NCI-H187 treated with DMSO at 0.1 percent for 48 hours (cell line): Measurements from ENCODE around the gene TSPAN33.
"Not testable (repeated sequence)": the region's sequence is repeated elsewhere in the genome, so short reads cannot be mapped to it uniquely, and the experiment has no call there.

Experiments
- DNase-seq: peaks from one replicate; lab custom pipeline; 2025; lab: John Stamatoyannopoulos, UW

The TSPAN33 gene

DNA sequence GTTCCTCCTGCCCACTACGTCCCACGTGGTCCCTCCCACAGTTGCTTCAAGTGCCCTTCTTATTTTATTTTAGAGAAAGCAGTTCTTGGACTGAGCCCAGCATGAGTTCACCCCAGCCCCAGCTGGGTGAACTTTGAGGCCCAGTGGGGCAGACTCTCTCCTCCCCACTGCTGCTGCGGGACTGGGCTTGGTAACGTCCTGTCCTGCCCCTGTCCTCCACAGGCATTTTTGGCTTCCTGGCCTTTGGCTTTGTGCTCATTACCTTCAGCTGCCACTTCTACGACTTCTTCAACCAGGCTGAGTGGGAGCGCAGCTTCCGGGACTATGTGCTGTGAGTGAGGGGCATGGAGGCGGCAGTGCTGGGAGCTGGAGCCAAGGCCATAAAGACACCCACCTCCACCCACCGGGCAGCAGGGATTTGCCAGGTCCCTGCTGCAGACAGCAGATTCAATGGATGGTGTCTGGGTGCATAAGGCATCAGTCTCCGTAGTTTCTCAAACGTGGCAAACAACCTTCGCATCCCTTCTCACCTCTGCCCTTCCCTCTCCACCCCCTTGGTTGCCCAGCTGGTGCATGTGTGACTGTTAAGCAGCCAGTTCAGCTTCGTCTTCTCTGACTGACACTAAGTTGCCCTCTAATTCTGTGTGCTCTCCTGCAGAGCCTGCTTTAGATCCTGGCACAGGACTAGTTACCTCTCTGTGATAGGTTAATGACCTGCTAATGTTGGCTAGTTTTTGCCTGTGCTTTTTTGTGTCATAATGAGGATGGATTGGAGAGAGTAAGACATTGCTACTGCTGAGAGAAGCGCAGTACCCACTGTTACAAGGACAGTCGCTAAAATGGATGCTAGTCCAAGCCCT, 64.8 kb downstream of the TSPAN33 start:
- no peak for DNase-seq

DNA sequence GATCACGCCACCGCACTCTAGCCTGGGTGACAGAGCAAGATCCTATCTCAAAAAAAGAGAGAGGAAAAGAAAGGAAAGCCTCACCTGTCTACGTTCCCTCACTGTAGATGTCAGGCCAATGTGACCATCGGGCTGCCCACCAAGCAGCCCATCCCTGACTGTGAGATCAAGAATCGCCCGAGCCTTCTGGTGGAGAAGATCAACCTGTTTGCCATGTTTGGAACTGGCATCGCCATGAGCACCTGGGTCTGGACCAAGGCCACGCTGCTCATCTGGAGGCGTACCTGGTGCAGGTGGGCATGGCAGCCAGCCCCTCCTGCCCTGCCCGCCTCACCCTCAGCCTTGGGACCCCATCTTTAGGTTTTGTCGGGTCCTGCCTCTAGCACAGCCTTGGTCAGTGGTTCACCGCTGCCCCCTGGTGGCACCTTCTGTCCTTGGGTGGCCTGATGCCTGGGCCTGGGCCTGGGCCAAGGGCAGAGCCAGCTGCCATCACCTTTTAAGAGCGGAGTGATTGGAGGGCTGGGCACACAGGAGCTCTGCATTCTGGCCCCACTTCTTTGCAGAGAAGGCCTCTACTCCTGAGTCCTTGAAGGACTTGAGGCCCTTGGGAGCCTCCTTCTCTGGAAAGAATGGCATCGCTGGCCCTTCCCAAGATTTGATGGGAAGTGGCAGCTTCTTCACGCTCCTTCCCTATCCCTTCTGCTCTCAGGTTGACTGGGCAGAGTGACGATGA, 65.9 kb downstream of the TSPAN33 start:
- no peak for DNase-seq

DNA sequence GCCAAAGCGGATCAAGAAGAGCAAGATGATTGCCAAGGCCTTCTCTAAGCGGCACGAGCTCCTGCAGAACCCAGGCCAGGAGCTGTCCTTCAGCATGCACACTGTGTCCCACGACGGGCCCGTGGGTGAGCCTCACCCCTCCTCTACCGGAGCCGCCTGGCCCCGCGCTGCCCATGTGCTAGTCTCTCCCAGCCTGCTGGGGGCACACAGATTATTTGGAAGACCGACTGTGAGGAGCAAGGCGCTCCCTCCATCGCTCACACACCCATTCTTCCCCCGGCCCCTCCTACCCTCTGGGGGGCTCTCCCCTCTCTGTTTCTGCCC, 66.4 kb downstream of the TSPAN33 start:
- DNase-seq = no peak

DNA sequence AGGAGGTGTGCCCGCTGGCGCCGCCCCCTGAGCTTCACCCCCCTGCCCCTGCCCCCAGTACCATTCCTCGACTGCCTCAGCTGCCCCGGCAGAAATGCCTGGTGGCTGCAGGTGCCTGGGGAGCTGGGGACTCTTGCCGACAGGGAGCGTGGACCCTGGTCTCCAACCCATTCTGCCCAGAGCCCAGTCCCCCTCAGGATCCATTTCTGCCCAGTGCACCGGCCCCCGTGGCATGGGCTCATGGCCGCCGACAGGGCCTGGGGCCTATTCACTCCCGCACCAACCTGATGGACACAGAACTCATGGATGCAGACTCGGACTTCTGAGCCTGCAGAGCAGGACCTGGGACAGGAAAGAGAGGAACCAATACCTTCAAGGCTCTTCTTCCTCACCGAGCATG, 67.6 kb downstream of the TSPAN33 start:
- no peak for DNase-seq

DNA sequence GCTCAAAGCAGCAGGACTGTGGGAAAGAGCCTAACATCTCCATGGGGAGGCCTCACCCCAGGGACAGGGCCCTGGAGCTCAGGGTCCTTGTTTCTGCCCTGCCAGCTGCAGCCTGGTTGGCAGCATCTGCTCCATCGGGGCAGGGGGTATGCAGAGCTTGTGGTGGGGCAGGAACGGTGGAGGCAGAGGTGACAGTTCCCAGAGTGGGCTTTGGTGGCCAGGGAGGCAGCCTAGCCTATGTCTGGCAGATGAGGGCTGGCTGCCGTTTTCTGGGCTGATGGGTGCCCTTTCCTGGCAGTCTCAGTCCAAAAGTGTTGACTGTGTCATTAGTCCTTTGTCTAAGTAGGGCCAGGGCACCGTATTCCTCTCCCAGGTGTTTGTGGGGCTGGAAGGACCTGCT, 68.1 kb downstream of the TSPAN33 start:
- DNase-seq = no peak

DNA sequence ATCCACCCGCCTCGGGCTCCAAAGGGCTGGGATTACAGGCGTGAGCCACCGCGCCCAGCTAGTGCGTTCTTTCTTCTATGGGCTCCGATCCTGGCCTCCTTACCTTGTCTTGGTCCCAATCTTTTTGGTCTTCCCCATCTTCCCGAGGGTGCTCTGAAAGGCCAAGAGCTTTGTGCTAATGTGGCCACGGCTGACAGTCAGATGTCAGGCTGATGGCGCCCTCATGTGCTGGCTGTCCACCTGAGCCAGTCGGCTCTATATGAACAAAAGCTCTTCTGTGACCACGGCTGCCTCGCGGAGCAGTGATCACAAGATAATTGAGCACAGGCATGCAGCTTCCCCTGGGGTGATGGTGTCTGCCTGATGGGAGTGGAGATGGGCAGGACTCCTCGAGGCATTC, 69.3 kb downstream of the TSPAN33 start:
- DNase-seq = no peak

DNA sequence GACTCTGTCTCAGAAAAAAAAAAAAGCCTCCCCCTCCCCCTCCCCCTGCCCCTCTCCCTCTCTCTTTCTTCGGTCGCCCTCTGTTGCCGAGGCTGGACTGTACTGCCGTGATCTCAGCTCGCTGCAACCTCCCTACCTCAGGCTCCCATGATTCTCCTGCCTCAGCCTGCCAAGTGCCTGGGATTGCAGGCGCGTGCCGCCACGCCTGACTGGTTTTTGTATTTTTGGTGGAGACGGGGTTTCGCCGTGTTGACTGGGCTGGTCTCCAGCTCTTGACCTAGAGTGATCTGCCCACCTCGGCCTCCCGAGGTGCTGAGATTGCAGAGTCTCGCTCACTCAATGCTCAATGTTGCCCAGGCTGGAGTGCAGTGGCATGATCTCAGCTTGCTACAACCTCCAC, 71.2 kb downstream of the TSPAN33 start:
- not testable (repeated sequence) for DNase-seq

DNA sequence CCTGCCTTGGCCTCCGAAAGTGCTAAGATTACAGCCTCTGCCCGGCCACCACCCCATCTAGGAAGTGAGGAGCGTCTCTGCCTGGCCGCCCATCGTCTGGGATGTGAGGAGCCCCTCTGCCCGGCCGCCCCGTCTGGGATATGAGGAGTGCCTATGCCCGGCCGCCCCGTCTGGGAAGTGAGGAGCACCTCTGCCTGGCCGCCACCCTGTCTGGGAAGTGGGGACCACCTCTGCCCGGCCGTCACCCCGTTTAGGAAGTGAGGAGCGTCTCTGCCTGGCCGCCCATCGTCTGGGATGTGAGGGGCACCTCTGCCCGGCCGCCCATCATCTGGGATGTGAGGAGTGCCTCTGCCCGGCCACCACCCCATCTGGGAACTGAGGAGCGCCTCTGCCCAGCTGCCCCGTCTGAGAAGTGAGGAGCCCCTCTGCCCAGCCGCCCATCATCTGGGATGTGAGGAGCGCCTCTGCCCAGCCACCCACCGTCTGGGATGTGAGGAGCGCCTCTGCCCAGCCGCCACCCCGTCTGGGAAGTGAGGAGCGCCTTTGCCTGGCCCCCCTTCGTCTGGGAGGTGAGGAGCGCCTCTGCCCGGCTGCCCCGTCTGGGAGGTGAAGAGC, 71.7 kb downstream of the TSPAN33 start:
- DNase-seq = not testable (repeated sequence)

DNA sequence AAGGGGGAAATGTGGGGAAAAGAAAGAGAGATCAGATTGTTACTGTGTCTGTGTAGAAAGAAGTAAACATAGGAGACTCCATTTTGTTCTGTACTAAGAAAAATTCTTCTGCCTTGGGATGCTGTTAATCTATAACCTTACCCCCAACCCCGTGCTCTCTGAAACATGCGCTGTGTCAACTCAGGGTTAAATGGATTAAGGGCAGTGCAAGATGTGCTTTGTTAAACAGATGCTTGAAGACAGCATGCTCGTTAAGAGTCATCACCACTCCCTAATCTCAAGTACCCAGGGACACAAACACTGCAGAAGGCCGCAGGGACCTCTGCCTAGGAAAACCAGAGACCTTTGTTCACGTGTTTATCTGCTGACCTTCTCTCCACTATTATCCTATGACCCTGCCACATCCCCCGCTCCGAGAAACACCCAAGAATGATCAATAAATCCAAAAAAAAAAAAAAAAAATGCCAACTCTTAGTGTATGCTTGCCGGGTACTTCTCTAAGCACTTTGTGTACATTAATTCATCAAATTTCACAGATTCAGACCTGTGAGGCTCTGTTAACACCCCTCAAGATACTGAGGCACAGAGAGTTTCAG, 72.4 kb downstream of the TSPAN33 start:
- not testable (repeated sequence) for DNase-seq

DNA sequence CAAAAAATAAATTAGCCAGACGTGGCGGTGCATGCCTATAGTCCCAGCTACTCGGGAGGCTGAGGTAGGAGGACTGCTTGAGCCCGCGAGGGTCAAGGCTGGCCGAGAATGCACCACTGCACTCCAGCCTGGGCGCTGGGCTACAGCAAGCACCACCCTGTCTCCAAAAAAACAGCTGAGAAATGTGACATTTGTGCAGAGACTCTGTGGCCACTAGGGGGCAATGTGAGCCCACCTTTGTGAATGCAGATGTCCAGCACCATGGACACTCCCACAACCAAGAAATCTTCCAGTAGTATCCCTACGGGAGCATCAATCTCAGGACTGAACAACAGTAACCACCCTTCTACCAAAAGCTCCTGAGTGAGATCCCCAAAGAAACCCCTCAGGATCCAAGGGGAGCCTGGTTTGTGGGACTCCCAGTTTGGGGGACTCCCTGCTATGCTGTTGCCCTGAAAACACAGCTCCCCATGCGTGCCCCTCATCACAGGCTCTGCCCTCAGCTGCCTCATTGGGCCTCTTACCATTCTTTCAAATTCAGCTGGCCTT, 74.1 kb downstream of the TSPAN33 start:
- DNase-seq = peak; percentile 35

DNA sequence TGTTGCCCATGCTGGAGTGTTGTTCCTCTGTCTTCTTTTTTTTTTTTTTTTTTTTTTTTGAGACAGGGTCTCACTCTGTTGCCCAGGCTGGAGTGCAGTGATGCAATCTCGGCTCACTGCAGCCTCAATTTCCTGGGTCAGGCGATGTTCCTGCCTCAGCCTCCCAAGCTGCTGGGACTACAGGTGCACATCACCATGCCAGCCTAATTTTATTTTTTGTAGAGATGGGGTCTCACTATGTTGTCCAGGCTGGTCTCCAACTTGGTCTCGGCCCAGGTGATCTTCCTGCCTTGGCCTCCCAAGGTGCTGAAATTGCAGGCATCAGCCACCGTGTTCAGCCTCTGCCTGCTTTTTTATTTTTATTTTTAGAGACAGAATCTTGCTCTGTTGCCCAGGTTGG, 74.7 kb downstream of the TSPAN33 start:
- DNase-seq = not testable (repeated sequence)
